Aorta (tissue), 5 donors: ENCODE results near the gene STRBP. TPM values are rescaled to one million over a fixed set of nuclear protein-coding genes. Genes with fewer than 3 reads are reported as not detected.
"Not testable (repeated sequence)": the region's sequence is repeated elsewhere in the genome, so short reads cannot be mapped to it uniquely, and the experiment has no call there.

ENCODE experiments used
- ATAC-seq: fragments of 200-7000 bp; cut with Tn5 transposase; one replicate; pipeline ENCODE4 v1.9.1; 2022; ENCODE audit warnings: moderate library complexity; ENCODE audit not compliant: low FRiP score
- DNase-seq, 2 donors: peaks; one replicate each; pipeline ENCODE4 v3.0.0-alpha.2; 2020
- H3K27ac ChIP-seq, 2 donors: one replicate each; pipeline ENCODE4 v1.5.1; 2013; ENCODE audit warnings: low read length in 2 of 2, mild to moderate bottlenecking in 2 of 2, moderate library complexity in 2 of 2, control low read depth in 1 of 2, inconsistent platforms in 1 of 2, low read depth in 1 of 2
- H3K27me3 ChIP-seq, 2 donors: one replicate each; pipeline ENCODE4 v1.6.1; 2013; ENCODE audit warnings: control low read depth in 1 of 2, low read length in 1 of 2, mild to moderate bottlenecking in 1 of 2, moderate library complexity in 1 of 2; ENCODE audit not compliant: insufficient read depth in 2 of 2, control insufficient read depth in 1 of 2
- H3K36me3 ChIP-seq, 2 donors: one replicate each; pipeline ENCODE4 v1.6.1; 2013; ENCODE audit warnings: control low read depth in 1 of 2, low read length in 1 of 2, mild to moderate bottlenecking in 1 of 2; ENCODE audit not compliant: insufficient read depth in 2 of 2, control insufficient read depth in 1 of 2
- H3K4me1 ChIP-seq, 2 donors: one replicate each; pipeline ENCODE4 v1.6.1; 2013; ENCODE audit warnings: low read length in 2 of 2, control low read depth in 1 of 2, mild to moderate bottlenecking in 1 of 2, moderate library complexity in 1 of 2; ENCODE audit not compliant: insufficient read depth in 2 of 2, control insufficient read depth in 1 of 2
- H3K4me3 ChIP-seq, 2 donors: one replicate each; pipeline ENCODE4 v1.5.1; 2013; ENCODE audit warnings: low read length in 2 of 2, control low read depth in 1 of 2, mild to moderate bottlenecking in 1 of 2
- H3K9me3 ChIP-seq: one replicate; pipeline ENCODE4 v1.6.1; 2013; ENCODE audit warnings: mild to moderate bottlenecking, low read length; ENCODE audit not compliant: control insufficient read depth
- WGBS, 2 donors: extraction: QIAGEN DNeasy Blood & Tissue Kit; methylation state at CpG; one replicate each; pipeline ENCODE4 v1.1.7; 2013; 5-methylcytosine and 5-hydroxymethylcytosine counted together
- intact Hi-C, 2 donors: fragments of 100-400 bp; cut with DNase I; formaldehyde crosslinking; loops; one replicate each; pipeline versions ENCODE4 v1.14.2 to v1.15.0; 2022
- polyA plus RNA-seq, 2 donors: library from polyadenylated mRNA; stranded (reverse); fragments of 200-250 nt; gene quantifications; one replicate each; pipeline ENCODE4 v1.2.3, GENCODE V29; 2013
- total RNA-seq, 2 donors: library from RNA; stranded (reverse); fragmentation: NEBNext Ultra II Directional; extraction: Animal tissue kit (Norgen Biotek cat#: 25700); gene quantifications; one replicate each; pipeline ENCODE4 v1.2.1, GENCODE V29; 2021
- donor health status: healthy with polysubstance abuse.
- donor health status: Bipolar disorder and iron deficiency.
- donor health status: DM: no; HTN: no; CAD: no.
- donor health status: DM: no; HTN: no; CAD: no.
- donor health status: DM: yes; HTN: yes; CAD: no.

The STRBP gene
- total and polyA plus RNA-seq, 4 donors = 5.4 to 27.3 (median 8.6) TPM

DNA sequence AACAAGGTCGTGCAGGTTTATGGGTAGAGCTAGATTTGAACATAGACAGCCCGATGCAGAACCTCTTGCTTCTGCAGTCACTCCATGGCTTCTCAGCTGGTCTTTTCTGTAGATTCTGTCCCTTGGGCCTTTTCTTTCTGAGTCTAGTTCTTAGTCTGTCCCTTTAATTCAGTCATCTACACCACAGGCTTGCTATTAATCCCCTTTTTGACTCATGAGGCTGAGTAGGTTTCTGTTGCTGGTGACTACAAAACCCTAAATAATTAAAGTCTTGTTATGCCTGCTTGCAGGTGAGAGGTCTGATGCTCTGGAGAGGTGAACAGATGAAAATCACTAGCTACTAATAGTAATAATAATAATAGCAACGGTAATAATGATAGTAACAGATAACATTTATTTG is 19.3 kb upstream of the STRBP start:
- H3K27me3 ChIP-seq = peaks cover 0 to 1% of the 10 kb centered on the region in 2 donors

DNA sequence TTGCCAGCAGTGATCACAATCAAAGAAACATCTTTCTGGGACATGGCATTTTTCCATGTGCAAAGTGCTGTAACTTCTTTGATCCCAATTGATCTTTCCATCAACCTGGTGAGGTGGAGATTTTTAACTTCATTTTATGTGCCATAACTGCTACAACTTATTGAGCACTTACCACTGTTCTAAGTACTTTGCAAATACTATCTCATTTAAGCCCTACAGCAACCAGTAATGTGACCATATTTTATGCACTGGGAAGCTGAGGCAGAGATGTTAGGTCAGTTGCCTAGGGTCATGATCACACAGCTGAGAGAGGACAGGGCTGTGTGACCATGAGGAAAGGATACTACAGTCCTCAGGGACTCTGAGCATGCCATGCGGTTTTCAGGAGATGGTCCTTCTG is 17.9 kb upstream of the STRBP start:
- H3K36me3 ChIP-seq = no peaks in the 10 kb centered on the region
- H3K27me3 ChIP-seq = no peaks in the 10 kb centered on the region
- H3K4me3 ChIP-seq = no peak overlapping the region
- no peaks in the 10 kb centered on the region for H3K9me3 ChIP-seq
- no peaks in the 10 kb centered on the region for H3K4me1 ChIP-seq
- H3K27ac ChIP-seq = no peak overlapping the region
- WGBS, 2 donors = 83 to 84% methylated on average over 1 of the region's 1 CpG
- intact Hi-C loops = no loop called here
- DNase-seq (no peak), ATAC-seq (no peak)

More for the DNA sequence above, 19.3 kb upstream of the STRBP start:
- Histone ChIP-seq H3K4me1 (no peaks in the 10 kb centered on the region), H3K36me3 (no peaks in the 10 kb centered on the region), H3K9me3 (no peaks in the 10 kb centered on the region), H3K27ac (no peak overlapping the region), H3K4me3 (no peak overlapping the region)
- DNase-seq (no peak), ATAC-seq (no peak)
- intact Hi-C loops = no loop called here
- WGBS, 2 donors = 82 to 84% methylated on average over 3 of the region's 3 CpGs

DNA sequence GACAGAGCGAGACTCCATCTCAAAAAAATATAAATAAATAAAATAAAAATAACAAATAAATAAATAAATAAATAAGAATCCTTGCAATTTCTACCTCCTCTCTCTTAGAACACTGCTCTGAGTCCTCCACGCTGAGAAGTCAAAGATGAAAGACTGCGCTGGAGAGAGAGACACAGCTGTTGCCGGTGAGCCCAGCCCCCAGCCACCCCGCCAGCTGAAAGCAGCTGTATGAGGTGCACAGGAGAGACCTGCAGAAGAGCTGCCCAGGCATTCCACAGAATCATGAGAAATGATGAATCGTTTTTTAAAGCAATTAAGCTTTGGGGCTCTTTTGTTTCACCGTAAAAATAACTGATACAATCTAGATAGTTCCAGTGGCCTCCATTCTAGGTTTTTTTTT is 16.3 kb upstream of the STRBP start:
- intact Hi-C loops = no loop called here
- ATAC-seq (no peak), DNase-seq (no peak)
- H3K9me3 ChIP-seq = no peaks in the 10 kb centered on the region
- no peak overlapping the region for H3K4me3 ChIP-seq
- WGBS, 2 donors = 88 to 89% methylated on average over 7 of the region's 7 CpGs
- no peaks in the 10 kb centered on the region for H3K27me3 ChIP-seq
- H3K4me1 ChIP-seq = no peaks in the 10 kb centered on the region
- H3K27ac ChIP-seq = no peak overlapping the region
- no peaks in the 10 kb centered on the region for H3K36me3 ChIP-seq

DNA sequence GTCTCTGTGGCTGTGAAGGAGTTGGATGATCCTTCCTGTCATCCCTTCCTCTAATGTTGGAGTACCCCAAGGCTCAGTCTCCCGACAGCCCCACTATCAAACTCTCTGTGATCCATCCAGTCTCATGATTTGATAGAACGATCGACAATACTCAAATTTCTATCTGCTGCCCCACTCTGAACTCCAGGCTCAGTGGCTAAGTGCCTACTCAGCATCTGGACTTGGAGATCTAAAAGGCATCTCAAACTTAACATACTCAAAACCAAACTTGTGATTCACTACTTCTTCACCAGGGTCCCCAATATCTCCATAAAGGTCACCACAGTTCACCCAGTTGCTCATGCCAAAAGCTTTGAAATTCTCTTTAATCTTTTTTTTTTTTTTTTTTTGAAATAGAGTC is 15.1 kb upstream of the STRBP start:
- Histone ChIP-seq H3K27ac (no peak overlapping the region), H3K4me3 (no peak overlapping the region), H3K27me3 (no peaks in the 10 kb centered on the region), H3K9me3 (no peaks in the 10 kb centered on the region), H3K4me1 (no peaks in the 10 kb centered on the region), H3K36me3 (no peaks in the 10 kb centered on the region)
- intact Hi-C loops = no loop called here
- WGBS, 2 donors = 93 to 97% methylated on average over 3 of the region's 3 CpGs
- no peak for DNase-seq
- ATAC-seq = no peak

DNA sequence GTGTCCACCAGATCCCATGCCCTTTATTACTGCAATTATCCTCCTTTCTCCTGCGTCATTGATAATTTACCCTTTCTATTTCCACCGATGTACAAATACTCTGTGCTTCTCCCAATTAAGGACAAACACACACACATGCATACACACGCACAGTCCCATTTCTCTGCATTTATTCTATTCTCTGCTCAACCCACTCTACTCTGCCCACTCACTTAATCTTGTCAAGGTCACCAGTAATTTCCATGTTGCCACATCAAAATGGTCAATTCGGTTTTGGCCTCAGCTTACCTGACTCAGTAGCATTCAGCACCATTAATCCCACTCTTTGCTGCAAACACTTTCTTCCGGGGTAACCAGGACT is 14.6 kb upstream of the STRBP start:
- no peaks in the 10 kb centered on the region for H3K4me1 ChIP-seq
- no peaks in the 10 kb centered on the region for H3K36me3 ChIP-seq
- ATAC-seq (no peak), DNase-seq (no peak)
- 89 to 90% methylated on average over 5 of the region's 5 CpGs for WGBS, 2 donors
- no peak overlapping the region for H3K27ac ChIP-seq
- no peak overlapping the region for H3K4me3 ChIP-seq
- intact Hi-C loops = no loop called here
- no peaks in the 10 kb centered on the region for H3K27me3 ChIP-seq
- H3K9me3 ChIP-seq = no peaks in the 10 kb centered on the region

DNA sequence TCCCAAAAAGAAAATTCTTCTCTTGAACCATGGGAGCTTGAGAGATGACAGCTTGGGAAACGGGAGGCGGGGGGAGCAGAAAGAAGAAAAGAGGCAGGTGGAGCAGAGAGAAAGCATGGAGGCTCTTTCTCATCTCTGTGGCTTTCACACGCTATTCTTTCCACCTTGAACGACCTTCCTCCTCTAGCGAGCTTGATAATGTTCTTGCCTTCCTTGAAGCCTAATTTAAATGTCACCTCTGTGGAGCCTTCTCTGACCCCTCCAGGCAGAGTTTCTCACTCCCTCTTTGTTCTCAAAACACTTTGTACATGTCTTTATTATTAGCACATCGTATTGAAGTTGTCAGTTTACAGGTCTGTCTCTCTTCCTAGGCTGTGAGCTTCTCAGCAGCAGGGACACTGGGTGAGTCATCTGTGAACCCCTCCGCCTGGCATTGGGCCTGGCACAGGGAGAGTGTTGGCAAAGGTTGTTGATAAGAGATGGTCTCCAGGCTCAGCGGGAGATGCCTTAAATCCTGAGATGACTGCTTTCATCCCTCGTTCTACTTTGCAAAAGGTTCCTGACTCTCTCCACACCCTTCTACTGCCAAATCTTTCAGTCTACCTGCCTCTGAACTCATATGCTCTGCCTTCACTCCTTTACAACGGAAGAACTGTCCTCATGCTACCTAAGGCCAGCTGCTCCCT is 14.1 kb upstream of the STRBP start:
- intact Hi-C loops = no loop called here
- no peak for ATAC-seq
- Histone ChIP-seq H3K4me3 (no peak overlapping the region), H3K4me1 (no peaks in the 10 kb centered on the region), H3K36me3 (no peaks in the 10 kb centered on the region), H3K27me3 (no peaks in the 10 kb centered on the region), H3K27ac (no peak overlapping the region), H3K9me3 (no peaks in the 10 kb centered on the region)
- no peak for DNase-seq
- WGBS, 2 donors = 42% methylated on average over 10 of the region's 10 CpGs

DNA sequence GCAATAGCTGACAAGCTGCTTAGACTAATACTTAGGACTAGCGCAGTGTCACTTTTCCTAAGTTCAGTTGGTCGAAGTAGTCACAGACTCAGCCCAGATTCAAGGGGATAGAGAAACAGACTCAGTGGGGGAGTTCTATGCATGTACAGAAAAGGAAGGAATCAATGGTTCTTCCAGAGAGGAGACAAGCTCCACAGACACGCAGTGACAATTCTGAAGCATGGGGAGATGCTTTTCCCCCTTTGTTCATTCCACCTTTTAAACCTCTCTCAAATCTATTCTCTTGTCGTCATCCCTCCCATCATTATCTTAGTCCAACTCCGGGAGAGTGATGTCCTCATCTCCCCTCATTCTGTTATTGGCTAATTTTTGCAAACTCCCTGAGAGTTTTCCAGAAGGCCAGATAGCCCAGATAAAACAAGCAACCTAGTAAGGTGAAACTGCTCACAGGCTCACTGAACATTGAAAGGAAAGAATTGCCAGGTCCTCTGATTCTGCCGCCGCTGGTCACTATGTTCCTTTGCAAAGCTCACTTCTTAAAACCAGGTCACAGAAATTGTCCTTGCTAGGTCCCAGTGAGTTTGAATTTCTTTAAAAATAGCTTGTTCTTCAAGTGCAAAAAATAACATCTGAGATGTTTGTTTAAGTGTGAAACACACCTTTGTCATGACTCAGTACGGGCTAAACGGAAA is 13.4 kb upstream of the STRBP start:
- Histone ChIP-seq H3K4me1 (no peaks in the 10 kb centered on the region), H3K27me3 (no peaks in the 10 kb centered on the region), H3K36me3 (no peaks in the 10 kb centered on the region), H3K9me3 (no peaks in the 10 kb centered on the region), H3K27ac (no peak overlapping the region), H3K4me3 (no peak overlapping the region)
- 52 to 59% methylated on average over 9 of the region's 9 CpGs for WGBS, 2 donors
- ATAC-seq (no peak), DNase-seq (peak in 1 of 2 donors; percentile 10)
- intact Hi-C loops = no loop called here

DNA sequence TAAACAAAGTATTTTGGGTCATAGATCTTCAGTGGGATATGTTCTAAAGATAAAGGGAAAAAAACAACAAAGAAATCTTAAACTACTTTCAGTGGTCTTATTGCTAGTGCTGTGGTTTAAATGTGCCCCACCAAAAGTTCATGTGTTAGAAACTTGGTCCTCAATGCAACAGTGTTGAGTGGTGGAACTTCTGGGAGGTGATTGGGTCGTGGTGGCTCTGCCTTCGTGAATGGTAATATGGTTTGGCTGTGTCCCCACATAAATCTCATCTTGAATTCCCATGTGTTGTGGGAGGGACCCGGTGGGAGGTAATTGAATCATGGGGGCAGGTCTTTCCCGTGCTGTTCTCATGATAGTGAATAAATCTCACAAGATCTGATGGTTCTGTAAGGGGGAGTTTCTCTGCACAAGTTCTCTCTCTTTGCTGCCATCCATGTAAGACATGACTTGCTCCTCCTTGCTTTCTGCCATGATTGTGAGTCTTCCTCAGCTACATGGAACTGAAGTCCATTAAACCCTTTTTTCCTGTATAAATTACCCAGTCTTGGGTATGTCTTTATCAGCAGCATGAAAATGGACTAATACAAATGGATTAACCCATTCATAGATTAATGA is 10.6 kb upstream of the STRBP start:
- WGBS, 2 donors = 71 to 75% methylated on average over 4 of the region's 4 CpGs
- ATAC-seq, H3K27ac ChIP-seq, intact Hi-C loops, H3K36me3 ChIP-seq, H3K4me3 ChIP-seq, DNase-seq, H3K9me3 ChIP-seq, H3K4me1 ChIP-seq, H3K27me3 ChIP-seq: not testable (repeated sequence)

DNA sequence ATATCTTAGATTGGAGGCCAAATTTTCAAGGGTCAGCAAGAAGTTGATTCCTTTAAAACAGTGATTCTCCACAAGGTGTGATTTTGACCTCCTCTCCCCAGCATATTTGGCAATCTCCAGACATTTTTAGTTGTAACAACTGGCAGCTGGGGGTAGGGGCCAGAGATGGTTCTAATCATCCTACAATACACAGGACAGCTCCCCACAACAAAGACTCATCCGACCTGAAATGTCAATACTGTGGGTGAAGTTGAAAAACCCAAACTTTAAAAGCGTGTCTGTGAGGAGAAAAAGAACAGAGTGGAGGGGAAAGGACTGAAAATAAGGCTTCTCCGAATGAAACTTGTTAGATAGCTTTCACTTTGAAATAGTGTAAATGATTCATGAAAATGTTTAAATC is 10.0 kb upstream of the STRBP start:
- intact Hi-C loops = no loop called here
- ATAC-seq = no peak
- WGBS, 2 donors = 82 to 83% methylated on average over 3 of the region's 3 CpGs
- H3K9me3 ChIP-seq = no peaks in the 10 kb centered on the region
- H3K4me1 ChIP-seq = no peaks in the 10 kb centered on the region
- H3K27me3 ChIP-seq = no peaks in the 10 kb centered on the region
- H3K4me3 ChIP-seq = no peak overlapping the region
- no peak for DNase-seq
- H3K27ac ChIP-seq = no peak overlapping the region
- no peaks in the 10 kb centered on the region for H3K36me3 ChIP-seq
